ENCODE results near the gene NDUFB2. TPM values are rescaled to one million over a fixed set of nuclear protein-coding genes. Genes with fewer than 3 reads are reported as not detected.

The NDUFB2 gene
- total RNA-seq, 1 experiment from 2014 or later = 152 TPM

DNA sequence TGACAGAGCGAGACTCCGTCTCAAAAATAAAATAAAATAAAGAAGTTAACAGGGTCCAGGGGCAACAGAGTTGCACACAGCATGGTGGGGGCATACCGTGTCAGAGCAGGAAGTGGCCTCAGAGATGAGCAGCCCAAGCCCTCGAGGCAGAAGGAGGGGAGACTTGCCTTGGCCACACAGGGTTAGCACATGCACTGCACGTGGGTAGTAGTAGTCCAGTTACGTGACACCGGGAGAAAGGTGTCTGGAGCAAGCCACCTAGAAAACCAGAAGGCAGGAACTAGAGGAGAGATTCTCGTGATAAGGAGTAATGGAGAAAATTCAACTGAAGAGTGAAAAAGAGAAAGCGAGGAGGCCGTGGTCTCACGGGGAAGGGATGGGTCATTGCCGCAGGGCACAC lies 46.1 kb upstream of the NDUFB2 start (continued):
- TF ChIP-seq E2F4 (CRISPR knock-in tag; IDR thresholded peaks at IDR 0.05; ENCODE audit: borderline replicate concordance, low read depth) (no peak), KAT7 (CRISPR knock-in tag; IDR thresholded peaks at IDR 0.05; ENCODE audit: borderline replicate concordance) (no peak), NR1H2 (CRISPR knock-in tag; IDR thresholded peaks at IDR 0.05) (no peak)

GRCh38 chr7:140653319-140654108 lies 43.0 kb upstream of the NDUFB2 start:
- peaks cover 11% of the 10 kb centered on the region; the same call in 1 of the 2 replicates for H3K4me1 Mint-ChIP-seq
- DNase-seq (ENCODE audit: low spot score) (peak; percentile 66), ATAC-seq (peak; percentile 90)
- ChIA-PET CTCF (interaction anchor here (0.6 to 3.2 kb wide), 39 partner anchors 8 to 356 kb away, joined by 3 to 55 read pairs (median 4); partner anchors contain the start of genes ADCK2, DENND2A and NDUFB2), POLR2A (interaction anchor here (0.6 to 1.5 kb wide), 2 partner anchors 12 to 175 kb away, joined by 3 to 10 read pairs; partner anchors contain the start of gene DENND2A)
- no peak overlapping the region for H3K27ac Mint-ChIP-seq
- H3K4me3 Mint-ChIP-seq = no peak overlapping the region
- no peaks in the 10 kb centered on the region for H3K36me3 Mint-ChIP-seq
- TF ChIP-seq FOXK1 (CRISPR knock-in tag; IDR thresholded peaks at IDR 0.05) (no peak), ESRRA (CRISPR knock-in tag; IDR thresholded peaks at IDR 0.05; ENCODE audit: borderline replicate concordance) (no peak), MAX (CRISPR knock-in tag; IDR thresholded peaks at IDR 0.05) (no peak), ZNF512 (CRISPR knock-in tag; IDR thresholded peaks at IDR 0.05; ENCODE audit: borderline replicate concordance) (no peak), CTCF (IDR thresholded peaks at IDR 0.05) (peak; percentile 74), ZBTB43 (CRISPR knock-in tag; IDR thresholded peaks at IDR 0.05) (no peak), ATF2 (CRISPR knock-in tag; IDR thresholded peaks at IDR 0.05; ENCODE audit: borderline replicate concordance, low read depth) (no peak)
- TF ChIP-seq, protein P1, sequence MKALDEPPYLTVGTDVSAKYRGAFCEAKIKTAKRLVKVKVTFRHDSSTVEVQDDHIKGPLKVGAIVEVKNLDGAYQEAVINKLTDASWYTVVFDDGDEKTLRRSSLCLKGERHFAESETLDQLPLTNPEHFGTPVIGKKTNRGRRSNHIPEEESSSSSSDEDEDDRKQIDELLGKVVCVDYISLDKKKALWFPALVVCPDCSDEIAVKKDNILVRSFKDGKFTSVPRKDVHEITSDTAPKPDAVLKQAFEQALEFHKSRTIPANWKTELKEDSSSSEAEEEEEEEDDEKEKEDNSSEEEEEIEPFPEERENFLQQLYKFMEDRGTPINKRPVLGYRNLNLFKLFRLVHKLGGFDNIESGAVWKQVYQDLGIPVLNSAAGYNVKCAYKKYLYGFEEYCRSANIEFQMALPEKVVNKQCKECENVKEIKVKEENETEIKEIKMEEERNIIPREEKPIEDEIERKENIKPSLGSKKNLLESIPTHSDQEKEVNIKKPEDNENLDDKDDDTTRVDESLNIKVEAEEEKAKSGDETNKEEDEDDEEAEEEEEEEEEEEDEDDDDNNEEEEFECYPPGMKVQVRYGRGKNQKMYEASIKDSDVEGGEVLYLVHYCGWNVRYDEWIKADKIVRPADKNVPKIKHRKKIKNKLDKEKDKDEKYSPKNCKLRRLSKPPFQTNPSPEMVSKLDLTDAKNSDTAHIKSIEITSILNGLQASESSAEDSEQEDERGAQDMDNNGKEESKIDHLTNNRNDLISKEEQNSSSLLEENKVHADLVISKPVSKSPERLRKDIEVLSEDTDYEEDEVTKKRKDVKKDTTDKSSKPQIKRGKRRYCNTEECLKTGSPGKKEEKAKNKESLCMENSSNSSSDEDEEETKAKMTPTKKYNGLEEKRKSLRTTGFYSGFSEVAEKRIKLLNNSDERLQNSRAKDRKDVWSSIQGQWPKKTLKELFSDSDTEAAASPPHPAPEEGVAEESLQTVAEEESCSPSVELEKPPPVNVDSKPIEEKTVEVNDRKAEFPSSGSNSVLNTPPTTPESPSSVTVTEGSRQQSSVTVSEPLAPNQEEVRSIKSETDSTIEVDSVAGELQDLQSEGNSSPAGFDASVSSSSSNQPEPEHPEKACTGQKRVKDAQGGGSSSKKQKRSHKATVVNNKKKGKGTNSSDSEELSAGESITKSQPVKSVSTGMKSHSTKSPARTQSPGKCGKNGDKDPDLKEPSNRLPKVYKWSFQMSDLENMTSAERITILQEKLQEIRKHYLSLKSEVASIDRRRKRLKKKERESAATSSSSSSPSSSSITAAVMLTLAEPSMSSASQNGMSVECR (CRISPR knock-in tag; IDR thresholded peaks at IDR 0.05; ENCODE audit: borderline replicate concordance) = no peak
- no peaks in the 10 kb centered on the region for H3K27me3 Mint-ChIP-seq (ENCODE audit: low read depth)
- peaks cover 3% of the 10 kb centered on the region; the same call in 1 of the 2 replicates for H3K9me3 Mint-ChIP-seq

Data from WTC11 (cell line).